Measurements from ENCODE around the gene SMARCD2.

SMARCD2 gene

DNA sequence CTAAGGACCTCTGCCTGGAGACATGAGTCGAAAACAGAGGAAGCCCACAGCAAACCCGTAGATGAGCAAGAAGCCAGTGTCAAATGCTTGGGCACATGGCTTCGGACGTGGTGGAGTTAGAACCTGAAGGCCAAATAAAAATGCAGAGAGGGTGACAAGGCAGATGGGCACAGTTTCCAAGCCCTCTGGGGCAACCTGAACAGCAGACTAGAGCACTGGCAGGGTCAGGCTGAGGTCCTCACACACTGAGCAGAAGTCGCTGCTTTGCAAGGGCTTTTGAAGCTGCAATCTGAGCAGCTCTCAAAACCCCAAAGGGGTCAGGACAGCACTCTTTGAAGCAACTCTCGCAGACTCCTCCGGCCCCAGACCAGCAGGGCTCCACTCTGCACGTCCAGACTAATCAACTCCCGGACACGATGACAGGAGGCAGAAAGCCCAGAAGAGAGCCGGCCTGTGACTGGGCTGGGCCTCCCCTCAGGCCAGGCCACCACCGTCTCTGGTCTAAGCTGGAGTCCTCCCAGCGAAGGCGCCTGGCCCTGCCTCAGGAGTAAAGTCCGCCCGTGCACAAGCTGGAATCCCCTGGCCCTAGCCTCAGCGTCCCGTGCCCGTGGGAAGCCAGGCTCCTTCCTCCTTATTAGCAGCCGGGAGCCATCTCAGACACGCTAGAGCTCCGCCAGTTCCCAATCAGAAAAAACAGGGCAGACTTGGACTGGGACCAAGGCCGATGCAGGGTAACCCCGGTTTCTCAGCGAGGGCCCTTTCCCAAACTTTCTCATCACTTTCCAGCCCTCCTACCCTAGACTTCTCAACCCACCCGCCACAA is 924 bp downstream of the SMARCD2 start:
- no peak for DNase-seq (ENCODE audit: low read depth)
- H3K4me3 ChIP-seq (ENCODE audit: low read depth, low read length): peak overlapping the region; percentile 94
- TF ChIP-seq, protein P1, sequence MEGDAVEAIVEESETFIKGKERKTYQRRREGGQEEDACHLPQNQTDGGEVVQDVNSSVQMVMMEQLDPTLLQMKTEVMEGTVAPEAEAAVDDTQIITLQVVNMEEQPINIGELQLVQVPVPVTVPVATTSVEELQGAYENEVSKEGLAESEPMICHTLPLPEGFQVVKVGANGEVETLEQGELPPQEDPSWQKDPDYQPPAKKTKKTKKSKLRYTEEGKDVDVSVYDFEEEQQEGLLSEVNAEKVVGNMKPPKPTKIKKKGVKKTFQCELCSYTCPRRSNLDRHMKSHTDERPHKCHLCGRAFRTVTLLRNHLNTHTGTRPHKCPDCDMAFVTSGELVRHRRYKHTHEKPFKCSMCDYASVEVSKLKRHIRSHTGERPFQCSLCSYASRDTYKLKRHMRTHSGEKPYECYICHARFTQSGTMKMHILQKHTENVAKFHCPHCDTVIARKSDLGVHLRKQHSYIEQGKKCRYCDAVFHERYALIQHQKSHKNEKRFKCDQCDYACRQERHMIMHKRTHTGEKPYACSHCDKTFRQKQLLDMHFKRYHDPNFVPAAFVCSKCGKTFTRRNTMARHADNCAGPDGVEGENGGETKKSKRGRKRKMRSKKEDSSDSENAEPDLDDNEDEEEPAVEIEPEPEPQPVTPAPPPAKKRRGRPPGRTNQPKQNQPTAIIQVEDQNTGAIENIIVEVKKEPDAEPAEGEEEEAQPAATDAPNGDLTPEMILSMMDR (IDR thresholded peaks at IDR 0.05; ENCODE audit: control insufficient read depth, extremely low read depth, insufficient read depth): no peak

DNA sequence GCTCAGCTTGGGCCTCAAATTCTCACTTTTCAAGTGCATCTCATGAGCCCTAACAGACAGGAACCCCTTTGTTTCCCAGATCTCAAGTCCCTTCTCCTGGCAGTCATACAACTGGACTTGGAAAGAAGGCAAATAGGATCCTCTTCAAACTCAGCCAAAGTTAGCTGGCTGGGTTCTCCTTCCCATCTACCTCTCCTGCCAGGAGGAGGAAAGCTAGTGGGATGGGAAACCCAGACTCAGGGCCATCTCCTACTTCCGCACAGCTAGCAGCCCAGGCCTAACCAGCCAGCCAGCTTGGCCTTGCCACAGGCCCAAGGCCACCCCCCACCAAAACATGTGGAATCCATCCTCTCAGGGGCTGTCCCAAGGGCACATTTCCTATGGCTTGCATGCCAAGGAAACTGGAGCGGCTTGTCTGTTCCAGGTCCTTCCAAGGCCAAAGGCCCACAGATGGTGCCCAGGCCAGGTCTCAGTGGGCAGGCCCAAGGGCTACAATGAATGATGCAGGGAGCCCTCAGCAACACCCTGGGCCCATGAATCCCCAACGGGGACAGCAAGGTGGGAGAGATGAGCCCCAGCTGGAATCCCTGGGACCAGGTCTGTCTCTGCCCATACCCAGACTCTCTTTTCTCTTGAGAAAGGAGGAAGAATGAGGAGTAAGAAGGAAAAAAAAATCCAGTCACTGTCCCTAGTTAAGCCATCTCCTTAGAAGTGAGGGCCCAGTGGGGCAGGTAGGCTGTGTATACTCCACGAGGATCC is 1.7 kb downstream of the SMARCD2 start:
- TF ChIP-seq, protein P1 (IDR thresholded peaks at IDR 0.05; ENCODE audit: control insufficient read depth, extremely low read depth, insufficient read depth): no peak
- DNase-seq (ENCODE audit: low read depth): no peak
- peak overlapping the region; percentile 94 for H3K4me3 ChIP-seq (ENCODE audit: low read depth, low read length)

- peak overlapping the region; percentile 94 for H3K4me3 ChIP-seq (ENCODE audit: low read depth, low read length)
- peak; percentile 95 for DNase-seq (ENCODE audit: low read depth)
- TF ChIP-seq, protein P1 (IDR thresholded peaks at IDR 0.05; ENCODE audit: control insufficient read depth, extremely low read depth, insufficient read depth): no peak
Measured at GRCh38 chr17:63838631-63839171, 3.8 kb downstream of the SMARCD2 start.

- TF ChIP-seq, protein P1 (IDR thresholded peaks at IDR 0.05; ENCODE audit: control insufficient read depth, extremely low read depth, insufficient read depth): no peak
- no peak for DNase-seq (ENCODE audit: low read depth)
- peak overlapping the region; percentile 94 for H3K4me3 ChIP-seq (ENCODE audit: low read depth, low read length)
Measured at GRCh38 chr17:63837962-63838600, 4.4 kb downstream of the SMARCD2 start.

DNA sequence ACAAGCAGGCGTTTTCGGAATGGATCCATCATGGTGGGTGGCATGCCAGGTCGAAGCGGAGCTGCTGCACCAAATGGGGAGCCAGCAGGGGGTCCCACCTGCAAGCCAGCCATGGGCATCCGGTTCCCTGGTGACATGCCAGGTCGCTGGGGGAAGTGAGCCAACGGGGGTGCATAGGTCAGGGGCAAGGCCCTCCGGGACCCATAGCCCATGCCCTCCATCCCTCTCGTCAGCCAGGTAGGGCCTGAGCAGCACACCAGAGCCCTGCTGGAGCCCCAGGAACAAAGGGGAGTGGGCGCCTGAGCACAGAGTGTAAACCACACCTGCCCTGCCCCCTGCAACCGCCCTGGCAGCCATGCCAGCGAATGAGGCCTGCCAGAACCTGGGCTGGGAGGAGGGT is 5.0 kb downstream of the SMARCD2 start:
- TF ChIP-seq, protein P1 (IDR thresholded peaks at IDR 0.05; ENCODE audit: control insufficient read depth, extremely low read depth, insufficient read depth): no peak
- no peak for DNase-seq (ENCODE audit: low read depth)
- H3K4me3 ChIP-seq (ENCODE audit: low read depth, low read length): no peak overlapping the region

DNA sequence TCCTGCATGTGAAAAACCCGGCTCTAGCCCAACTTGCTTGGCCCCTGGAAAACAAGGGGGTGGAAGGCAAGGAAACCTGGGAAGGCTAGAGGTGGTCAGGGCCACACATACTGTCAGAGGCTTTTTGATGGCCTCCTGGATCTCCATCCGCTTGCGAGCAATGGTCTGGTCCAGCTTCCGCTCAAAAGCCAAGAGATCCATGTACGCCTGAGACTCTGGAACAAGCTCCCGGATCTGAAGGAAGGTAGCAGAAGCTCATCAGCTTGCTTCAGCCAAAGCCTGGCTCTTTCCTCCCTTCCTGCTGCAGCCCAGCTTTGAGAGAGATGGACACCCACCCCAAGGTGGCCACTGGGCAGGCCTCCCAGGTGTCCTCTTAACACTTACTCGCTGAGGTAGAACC is 5.7 kb downstream of the SMARCD2 start:
- TF ChIP-seq, protein P1 (IDR thresholded peaks at IDR 0.05; ENCODE audit: control insufficient read depth, extremely low read depth, insufficient read depth): no peak
- H3K4me3 ChIP-seq (ENCODE audit: low read depth, low read length): no peak overlapping the region
- no peak for DNase-seq (ENCODE audit: low read depth)

Data from LNCaP clone FGC (cell line).